SK-N-SH treated with all-trans-retinoic acid at 6 μM for 48 hours (cell line): Measurements from ENCODE around the gene TGOLN2.
"Not testable (repeated sequence)": the region's sequence is repeated elsewhere in the genome, so short reads cannot be mapped to it uniquely, and the experiment has no call there.

Experiments
- ARNTL ChIP-seq: fragments of 450-650 bp; formaldehyde crosslinking; IDR thresholded peaks from 2 replicates; pipeline ENCODE4 v1.5.0; 2020; ENCODE audit warnings: low read depth, mild to moderate bottlenecking, moderate library complexity, borderline replicate concordance
- OSR1 ChIP-seq: fragments of 250-450 bp; sonication (Bioruptor Pico); IDR thresholded peaks from 2 replicates; pipeline ENCODE4 v1.8.0; 2022; ENCODE audit warnings: moderate library complexity, mild to moderate bottlenecking, inconsistent platforms
- RARB ChIP-seq: fragments of 250-450 bp; sonication (Bioruptor Pico); IDR thresholded peaks from 2 replicates; pipeline ENCODE4 v1.8.0; 2021; ENCODE audit warnings: mild to moderate bottlenecking, moderate library complexity
- ZC3H10 ChIP-seq: fragments of 250-450 bp; sonication (Bioruptor Pico); IDR thresholded peaks from 2 replicates; pipeline ENCODE4 v1.5.1; 2021; ENCODE audit warnings: mild to moderate bottlenecking, moderate library complexity
- ZFP3 ChIP-seq: fragments of 250-450 bp; sonication (Bioruptor Pico); IDR thresholded peaks from 2 replicates; pipeline ENCODE4 v1.5.0; 2020; ENCODE audit warnings: mild to moderate bottlenecking, moderate library complexity
- ZFP30 ChIP-seq: fragments of 450-650 bp; formaldehyde crosslinking; IDR thresholded peaks from 2 replicates; pipeline ENCODE4 v1.5.0; 2022; ENCODE audit warnings: mild to moderate bottlenecking, moderate library complexity

GRCh38 chr2:85343207-85343895, 15.6 kb upstream of the TGOLN2 start:
- TF ChIP-seq RARB (CRISPR knock-in tag); OSR1; ZFP30 (CRISPR knock-in tag); ZC3H10 (CRISPR knock-in tag); ZFP3; ARNTL: not testable (repeated sequence)
